Stimulated activated CD4-positive, alpha-beta T cell treated with anti-CD3 and anti-CD28 coated beads, Interleukin-1b, Interleukin-23, amount 100 ng/mL, for 1 hour (primary cell): Measurements from ENCODE around the gene MGLL.
"Not testable (repeated sequence)": the region's sequence is repeated elsewhere in the genome, so short reads cannot be mapped to it uniquely, and the experiment has no call there.

Experiments
- DNase-seq, 2 donors: peaks; one replicate each; pipeline ENCODE4 v3.0.0-alpha.2; 2020; ENCODE audit warnings: low read depth in 2 of 2

The MGLL gene

DNA sequence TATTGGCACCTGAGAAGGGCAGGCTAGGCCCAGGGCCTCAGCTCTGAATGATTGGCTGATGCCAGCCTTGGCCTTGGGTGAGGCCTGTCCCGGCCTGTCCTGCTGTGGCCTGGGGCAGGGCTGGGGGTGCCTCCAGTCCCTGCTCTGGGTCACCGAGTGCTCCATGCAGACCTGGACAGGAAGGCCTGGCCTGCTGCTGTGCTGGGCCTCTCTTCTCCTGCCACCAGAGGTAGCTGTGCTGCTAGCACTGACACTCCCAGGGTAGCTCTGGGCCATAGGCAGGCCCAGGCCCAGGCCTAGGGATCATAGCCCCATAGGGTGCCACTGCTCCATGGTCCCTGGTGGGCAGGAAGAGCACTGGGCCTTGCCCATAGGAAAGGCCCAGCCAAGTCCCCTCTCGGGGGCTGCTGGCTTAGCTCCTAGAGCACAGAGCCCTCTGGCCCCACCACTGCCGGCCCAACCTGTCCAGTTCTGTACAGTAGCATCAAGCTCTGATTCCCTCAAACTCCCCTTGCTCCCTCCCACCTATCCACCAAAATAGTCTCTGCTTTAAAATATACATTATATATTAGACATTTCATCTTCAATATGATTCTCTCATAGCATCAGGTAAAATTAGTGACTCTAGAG lies 131.4 kb downstream of the MGLL start:
- DNase-seq = no peak

DNA sequence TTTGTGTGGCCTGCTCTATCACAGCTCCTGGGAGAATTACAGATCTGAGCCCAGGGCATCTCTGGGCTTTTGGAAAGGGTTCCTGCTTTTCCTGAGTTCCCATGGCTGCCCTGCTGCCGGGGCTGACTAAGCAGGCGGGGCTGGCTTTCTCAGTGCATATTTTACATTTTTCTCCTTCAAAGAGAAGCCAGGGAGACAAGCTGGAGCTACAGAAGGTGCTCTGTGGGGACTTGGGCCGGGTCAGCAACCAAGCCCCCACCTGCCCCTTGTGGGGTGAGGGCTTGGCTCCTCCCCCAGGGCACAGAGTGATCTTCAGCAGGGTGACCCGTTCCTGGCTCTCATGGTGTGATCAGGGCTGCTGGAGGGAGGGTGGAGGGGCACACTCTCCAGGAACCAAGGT lies 132.2 kb downstream of the MGLL start:
- no peak for DNase-seq

DNA sequence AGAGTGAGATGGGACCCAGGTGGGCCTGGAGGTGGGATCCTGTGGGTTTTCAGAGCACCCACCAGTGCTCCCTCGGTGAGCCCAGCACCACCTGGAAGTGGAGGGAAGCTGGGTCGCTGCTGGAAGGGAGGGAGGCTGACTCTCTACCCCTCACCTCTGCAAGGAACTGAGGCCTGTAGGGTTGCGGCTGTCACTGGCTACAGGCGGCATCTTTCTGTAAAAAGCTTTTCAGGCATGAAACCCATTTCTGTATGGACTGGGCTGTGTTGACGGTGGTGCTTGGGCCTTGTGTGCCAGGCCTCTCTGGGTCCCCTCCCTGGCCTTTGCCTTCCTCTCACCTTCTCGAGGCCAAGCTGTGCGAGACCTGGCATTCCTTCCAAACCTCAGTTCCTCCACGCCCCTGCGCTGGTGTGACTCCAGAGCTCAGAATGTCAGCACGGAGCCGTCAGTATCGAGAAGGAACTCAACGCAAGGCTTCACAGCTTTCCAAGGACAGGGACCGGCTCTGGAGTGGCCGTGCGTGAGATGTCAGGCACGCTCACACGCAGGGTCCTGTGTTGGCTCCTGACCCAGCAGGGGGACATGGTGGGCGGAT lies 133.0 kb downstream of the MGLL start:
- no peak for DNase-seq

DNA sequence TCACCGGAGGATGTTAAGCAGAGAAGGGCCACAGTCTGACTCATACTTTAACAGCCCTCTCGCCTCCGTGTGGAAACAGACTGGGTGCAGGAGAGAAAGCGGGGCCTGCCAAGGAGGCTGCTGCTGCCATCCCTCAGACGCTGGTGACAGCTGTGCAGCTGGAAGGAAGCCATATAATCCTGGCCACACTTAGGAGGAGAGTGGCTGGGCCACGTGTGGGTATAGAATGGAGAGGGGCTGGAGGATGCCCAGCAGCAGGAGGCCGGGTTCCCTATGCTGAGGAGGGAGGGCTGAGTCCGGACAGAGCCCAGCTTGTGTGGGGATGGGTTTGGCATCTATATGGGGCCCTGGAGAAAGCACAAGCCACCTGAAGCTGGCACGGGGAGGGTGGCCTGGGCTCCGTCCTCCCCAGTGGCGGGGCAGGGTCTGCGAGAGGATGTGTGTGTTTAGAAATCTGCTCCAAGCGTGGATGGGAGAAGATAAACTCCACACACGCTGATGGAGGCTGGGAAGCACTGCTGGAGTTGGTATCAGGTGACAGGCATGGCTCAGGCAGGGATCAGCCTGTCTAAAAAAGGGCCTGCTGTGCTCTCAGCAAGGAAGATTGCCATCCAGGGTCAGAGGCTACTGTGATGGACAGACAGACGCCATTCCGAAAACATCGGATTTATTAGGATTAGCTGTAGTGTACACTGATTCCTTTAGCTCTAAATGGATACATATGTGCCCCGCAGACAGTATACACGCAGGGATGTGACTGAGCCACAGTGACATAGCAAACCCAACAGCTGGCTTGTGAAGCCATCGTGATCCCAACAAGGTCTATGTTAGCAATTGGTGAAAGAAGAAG lies 133.7 kb downstream of the MGLL start:
- no peak for DNase-seq

DNA sequence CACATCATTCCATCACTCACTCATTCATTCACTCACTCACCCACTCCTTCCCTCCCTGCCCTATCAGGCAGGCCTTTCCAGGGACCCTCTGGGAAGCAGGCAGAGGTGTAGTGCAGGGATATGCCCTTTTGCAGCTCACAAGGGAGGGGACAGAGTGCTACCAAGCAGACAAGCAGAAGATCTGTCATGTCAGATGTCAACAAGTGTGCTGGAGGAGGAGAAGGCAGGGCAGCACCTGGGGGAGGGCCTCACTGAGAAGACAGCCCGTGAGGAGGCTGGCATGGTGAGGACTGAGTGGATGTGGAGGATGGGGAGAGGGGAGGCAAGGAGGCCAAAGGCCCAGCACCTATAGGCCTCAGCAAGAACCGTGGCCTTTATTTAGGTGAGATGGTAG lies 134.3 kb downstream of the MGLL start:
- DNase-seq = no peak

DNA sequence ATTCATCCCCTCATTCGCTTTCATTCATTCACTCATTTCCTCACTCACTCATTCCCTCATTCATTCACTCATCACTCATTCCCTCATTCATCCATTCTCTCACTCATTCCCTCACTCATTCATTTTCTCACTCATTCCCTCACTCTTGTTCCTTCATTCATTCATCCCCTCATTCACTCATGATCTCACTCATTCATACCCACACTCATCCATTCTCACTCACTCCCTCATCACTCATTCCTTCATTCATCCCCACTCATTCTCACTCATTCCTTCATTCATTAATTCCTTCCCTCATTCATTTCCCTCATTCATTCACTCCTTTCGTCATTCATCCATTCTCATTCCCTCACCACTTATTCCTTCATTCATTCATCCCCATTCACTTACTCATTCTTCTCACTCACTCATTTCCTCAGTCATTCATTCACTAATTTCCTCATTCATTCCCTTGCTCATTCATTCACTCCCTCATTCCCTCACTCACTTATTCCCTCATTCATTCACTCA lies 135.0 kb downstream of the MGLL start:
- DNase-seq = no peak

DNA sequence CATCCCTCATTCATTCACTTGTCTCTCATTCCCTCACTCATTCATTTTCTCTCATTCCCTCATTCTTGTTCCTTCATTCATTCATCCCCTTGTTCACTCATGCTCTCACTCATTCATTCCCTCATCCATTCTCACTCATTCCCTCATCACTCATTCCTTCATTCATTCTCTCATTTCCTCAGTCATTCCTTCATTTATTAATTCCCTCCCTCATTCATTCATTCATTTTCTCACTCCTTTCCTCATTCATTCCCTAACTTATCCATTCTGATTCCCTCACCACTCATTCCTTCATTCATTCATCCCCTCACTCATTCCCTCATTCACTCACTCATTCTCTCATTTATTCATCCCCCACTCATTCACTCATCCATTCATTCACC lies 135.8 kb downstream of the MGLL start:
- no peak for DNase-seq

DNA sequence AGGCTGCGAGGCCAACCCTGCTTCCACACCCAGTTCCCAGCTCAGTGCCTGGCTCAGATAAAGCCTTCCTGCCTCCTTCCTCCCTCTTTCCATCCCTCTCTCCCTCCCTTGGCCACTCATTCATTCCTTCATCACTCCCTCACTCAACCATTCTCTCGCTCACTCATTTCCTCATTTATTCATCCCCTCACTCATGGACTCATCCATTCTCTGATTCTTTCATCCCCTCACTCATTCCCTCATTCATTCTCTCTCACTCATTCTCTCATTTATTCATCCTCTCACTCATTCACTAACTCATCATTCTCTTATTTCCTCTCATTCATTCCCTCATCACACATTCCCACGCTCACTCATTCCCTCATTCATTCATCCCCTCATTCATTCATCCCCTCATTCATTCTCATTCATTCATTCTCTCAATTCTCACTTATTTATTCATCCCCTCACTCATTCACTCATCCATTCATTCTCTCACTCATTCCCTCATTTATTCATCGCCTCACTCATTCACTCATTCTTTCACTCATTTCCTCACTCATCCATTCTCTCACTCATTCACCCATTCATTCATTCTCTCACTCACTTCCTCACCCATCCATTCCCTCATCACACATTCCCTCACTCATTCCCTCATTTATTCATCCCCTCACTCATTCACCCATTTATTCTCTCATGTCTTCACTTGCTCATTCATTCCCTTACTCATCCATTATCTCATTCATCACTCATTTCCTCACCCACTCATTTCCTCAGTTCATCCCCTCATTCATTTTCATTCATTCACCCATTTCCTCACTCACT lies 136.4 kb downstream of the MGLL start:
- no peak for DNase-seq

DNA sequence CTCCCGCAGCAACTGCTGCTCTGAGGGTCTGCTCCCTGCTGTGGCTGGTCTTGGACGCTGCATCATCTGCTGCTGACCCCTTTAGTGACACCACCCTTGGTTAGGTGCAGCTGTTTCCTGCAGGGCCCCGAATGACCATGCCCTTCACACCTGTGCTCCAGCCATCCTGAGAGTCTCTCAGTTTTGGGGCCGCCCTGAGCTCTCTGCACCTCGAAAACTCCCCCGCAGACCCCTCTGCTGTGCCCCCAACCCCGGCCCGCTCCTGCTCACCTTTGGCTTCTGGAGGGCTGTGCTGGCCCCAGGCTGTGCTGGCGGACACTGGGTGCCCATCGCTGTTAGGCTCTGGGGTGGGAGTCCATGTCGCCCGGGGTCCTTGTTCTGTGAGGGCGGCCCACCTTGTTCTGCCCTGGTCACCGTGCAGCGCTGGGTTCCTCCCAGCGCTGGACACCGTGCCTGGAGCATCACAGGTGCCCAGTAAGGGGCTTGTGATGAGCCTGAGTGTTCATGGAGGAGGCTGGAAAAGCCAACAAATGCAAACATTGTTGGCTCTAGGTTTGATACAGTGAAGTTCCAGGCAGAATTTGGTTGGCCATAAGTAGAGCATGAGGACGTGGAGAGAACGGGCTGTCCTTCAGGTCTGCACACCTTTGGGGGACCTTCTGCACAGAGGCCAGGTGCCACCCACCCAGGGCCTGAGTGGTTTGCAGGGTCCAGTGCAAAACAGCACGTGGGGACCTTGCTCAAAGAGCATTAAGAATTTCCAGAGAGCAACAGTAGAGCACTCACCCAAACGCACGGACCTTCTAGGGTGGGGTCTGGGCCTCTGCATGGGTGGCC lies 137.2 kb downstream of the MGLL start:
- DNase-seq = no peak

DNA sequence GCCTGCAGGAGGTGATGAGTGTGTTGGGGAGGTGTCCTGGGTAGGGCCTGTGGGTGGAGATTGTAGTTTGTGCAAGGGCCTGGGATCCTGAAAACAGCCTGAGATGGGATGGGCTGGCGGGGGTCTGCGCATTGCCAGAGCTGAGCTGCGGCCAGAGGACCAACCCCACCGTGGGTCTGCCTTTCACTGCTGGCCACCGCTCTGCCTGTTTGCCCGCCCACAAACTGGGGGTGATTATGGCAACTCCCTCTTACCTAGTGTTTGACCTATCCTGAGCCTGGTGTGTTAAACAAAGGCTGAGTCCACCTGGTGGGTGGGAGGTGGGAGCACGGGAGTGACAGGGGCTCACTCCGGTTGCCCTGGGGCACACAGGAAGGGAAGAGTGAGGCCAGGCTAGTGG lies 139.8 kb downstream of the MGLL start:
- no peak for DNase-seq

DNA sequence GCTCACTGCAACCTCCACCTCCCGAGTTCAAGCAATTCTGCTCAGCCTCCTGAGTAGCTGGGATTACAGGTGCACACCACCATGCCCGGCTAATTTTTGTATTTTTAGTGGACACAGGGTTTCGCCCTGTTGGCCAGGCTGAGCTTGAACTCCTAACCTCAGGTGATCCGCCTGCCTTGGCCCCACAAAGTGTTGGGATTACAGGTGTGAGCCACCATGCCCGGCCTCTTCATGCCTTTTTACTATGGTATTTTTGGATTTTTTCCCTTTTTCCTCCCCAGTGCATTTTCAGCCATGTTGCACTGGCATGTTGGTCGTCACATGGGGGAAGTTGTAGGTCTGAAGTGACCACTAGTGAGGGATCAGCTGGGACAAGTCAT lies 140.2 kb downstream of the MGLL start:
- DNase-seq = not testable (repeated sequence)

DNA sequence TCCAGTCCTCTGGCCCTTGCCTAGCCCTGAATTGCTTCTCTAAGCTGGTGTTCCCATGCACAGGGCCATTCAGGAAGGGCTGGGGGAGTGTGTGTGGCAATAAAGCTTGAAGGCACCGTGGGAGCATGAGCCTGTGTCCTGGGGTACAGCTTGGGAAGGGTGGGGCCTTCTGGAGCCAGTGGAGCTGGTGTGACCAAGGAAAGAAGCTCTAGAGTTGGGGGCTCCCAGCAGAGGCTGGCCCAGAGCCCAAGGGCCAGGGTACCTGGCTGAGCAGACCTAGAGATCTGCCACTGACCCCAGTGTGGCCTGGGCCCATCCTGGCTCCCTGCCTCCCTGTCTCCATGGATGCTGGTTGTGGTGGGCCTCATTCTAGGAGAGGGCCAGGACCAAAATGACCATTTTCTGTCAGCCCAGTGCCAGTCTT lies 141.5 kb downstream of the MGLL start:
- no peak for DNase-seq

DNA sequence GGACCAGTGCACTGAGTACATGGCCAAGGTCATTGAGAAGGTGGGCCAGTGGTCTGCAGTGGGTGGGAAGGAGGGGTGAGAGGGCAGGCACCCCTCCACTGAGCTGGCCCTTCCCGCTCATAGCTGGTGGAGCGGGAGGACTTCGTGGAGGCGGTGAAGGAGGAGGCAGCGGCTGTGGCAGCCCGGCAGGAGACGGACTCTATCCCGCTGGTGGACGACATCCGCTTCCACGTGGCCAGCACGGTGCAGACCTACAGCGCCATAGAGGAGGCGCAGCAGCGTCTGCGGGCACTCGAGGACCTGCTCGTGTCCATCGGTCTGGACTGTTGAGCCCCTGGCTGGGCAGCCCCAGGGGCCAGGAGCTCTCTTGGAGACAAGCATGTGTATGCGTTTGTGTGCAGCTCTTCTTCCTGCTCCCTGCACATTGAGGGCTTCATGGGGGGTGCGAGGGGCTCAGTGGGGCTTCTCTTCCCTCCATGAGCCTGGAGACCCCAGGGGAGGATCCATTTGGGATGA lies 142.1 kb downstream of the MGLL start:
- no peak for DNase-seq

DNA sequence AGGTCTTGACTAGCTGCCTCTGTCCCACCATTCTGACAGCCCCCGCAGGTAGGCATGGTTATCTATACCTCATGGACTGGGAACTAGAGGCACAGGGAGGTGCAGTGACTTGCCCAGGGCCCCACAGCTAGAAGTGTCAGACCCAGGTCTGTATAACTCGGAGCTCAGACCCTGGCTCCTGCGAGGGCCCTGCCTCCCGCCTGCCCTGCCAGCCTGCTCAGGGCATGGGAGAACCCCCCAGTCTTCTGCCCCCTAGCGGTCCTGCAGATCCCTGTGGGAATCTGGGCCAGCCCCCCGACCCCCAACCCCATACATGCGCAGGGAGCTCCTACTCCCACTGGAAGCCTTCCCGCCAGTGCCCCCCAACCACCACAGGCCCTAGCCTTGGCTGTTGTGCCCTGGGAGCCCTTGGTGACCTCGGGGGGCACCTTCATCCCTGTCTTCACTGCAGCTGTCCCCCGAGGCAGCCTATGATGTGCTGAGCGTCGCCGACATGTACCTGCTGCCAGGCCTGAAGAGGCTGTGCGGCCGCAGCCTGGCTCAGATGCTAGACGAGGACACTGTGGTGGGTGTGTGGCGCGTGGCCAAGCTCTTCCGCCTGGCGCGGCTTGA lies 142.7 kb downstream of the MGLL start:
- no peak for DNase-seq

DNA sequence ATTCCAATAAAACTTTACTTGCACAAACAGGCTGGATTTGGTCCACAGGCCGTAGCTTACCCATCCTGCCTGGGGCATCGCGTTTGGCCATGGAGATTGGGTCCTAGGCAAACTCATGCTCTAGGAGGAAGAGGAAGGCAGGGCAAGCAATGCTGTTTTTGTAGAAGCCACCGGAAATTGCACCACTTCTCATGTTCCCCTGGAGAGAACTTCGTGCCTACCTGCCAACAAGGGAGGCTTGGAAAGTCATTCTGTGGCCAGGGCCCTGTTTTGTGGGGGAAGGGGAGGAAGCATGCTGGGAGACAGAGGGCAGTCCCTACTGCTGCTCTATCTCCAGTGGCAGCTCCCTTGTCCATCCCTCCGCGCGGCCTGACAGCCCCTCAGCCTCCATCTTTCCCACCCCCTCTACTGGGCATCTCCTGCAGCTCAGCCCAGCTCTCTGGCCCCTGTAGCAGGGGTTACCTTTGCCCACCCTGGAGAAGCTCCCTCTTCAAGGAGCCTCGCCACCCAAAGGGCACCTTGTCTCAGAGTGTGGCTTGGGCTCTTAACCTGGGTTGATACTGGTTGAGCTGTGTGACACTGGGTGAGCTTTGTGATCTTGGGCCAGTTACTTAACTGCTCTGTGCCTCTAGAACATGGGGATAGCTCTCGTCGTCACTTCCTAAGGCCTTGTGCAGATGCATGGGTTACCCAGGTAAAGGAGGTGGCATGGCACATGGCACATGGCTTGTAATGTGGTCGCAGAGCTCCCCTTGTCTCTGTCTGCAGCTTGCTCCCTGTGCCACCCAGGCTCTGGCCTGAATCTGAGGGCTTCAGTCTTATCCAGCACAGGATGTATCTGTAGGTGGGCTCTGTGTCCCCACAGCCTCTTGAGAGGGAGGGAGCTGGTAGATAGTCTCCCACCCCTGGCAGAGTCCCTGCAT lies 143.4 kb downstream of the MGLL start:
- DNase-seq = no peak

DNA sequence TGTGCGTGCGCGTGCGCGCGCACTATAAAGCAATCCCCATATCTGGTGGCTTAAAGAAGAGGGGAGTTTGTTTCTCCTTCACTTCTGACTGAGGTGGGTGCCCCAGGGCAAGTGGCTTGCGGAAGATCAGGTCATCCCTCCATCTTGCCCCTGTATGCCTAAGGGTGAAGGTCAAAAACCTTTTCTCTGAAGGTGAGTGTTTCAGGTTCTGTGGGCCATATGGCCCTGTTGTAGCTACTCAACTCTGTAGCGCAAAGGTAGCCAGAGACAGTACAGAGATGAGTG lies 144.1 kb downstream of the MGLL start:
- no peak for DNase-seq

DNA sequence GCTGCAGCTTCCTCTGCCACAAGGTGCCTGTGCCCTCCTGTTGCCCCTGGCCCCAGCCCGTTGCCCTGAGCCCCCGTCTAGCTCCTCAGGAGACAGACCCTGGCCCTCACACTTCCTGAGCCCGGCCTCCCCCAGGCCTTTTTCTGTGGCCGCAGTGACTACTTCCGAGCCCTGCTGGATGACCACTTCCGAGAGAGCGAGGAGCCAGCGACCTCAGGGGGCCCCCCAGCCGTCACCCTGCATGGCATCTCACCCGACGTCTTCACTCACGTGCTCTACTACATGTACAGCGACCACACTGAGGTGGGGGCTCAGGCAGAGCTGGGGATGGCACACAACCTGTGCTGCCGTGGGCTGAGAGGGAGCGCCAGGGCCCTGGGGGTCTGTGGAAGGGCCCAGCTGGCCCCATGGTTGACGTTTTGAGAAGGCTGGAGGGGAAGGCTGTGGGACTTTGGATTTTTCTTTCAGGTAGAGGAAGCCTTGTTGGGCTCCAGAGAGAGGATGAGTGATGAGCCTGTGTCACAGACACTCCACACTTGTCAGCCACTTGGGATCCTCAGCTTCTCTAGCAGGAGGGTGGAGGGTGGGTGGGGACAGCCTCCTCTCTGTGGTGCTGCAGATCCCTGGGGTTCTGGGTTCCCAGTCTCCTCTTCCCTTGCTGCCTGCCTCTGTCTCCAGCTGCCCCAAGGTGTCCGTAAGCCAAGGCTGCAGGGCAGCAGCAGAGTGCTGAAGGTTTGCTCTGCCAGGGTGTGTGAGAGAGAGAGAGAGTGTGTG lies 144.6 kb downstream of the MGLL start:
- no peak for DNase-seq

DNA sequence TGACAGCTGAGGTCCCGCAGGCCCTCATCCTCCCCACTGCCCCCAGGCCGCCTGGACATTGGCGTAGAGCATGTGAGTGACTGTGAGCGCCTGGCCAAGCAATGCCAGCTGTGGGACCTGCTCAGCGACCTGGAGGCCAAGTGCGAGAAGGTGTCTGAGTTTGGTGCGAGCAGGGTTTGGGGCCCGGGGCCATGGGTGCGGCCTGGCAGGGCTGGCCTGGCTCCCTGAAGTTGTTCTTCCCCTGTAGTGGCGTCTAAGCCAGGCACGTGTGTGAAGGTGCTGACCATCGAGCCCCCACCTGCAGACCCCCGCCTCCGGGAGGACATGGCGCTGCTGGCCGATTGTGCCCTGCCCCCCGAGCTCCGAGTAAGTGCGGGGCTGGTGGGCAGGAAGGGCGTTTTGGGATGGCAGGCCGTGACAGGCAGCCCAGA lies 145.4 kb downstream of the MGLL start:
- no peak for DNase-seq

DNA sequence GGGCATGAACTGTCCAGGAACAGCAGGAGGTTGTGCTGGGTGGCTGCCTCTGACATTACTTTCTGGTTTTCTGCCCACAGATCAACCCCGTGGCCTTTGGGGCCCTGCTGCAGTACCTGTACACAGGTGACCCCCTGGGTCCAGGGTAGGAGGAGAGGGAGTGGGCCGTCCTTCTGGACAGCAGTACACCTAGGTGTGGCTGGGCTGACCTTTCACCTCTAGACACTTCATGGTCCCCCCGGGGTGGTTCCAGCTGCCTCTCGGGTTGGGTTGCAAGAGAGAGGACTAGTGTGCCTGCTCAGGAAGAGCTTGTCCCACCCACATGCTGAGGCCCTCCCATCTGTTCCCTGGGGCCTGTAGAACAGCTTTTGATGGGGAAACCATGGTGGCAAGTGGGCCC lies 145.9 kb downstream of the MGLL start:
- no peak for DNase-seq
